ENCODE data around the gene NAIF1.

GRCh38 chr9:128081056-128081455, 13.9 kb upstream of the NAIF1 start:
- TF ChIP-seq CTCF (IDR thresholded peaks at IDR 0.05; ENCODE audit: low read depth, low read length) (no peak), EZH2phosphoT487 (IDR thresholded peaks at IDR 0.05; ENCODE audit: low read depth) (no peak)
